RWPE2 (cell line): ENCODE measurements around the gene CPA5.

Experiments
- ATAC-seq: fragments of 200-7000 bp; cut with Tn5 transposase; 3 replicates; pipeline ENCODE4 v1.9.1; 2021; ENCODE audit warnings: low read depth
- DNase-seq: peaks from one replicate; pipeline ENCODE4 v3.0.0-alpha.2; 2020; ENCODE audit warnings: low spot score
- H3K27ac ChIP-seq: fragments of 450-650 bp; 2 replicates; pipeline ENCODE4 v1.5.1; 2017; ENCODE audit warnings: mild to moderate bottlenecking; ENCODE audit not compliant: poor library complexity, severe bottlenecking
- H3K27me3 ChIP-seq: fragments of 250-450 bp; sonication (Bioruptor Pico); 2 replicates; pipeline ENCODE4 v1.5.1; 2021; ENCODE audit warnings: mild to moderate bottlenecking, moderate library complexity; ENCODE audit not compliant: insufficient read depth, poor library complexity, severe bottlenecking
- H3K36me3 ChIP-seq: fragments of 250-450 bp; sonication (Bioruptor Pico); 2 replicates; pipeline ENCODE4 v1.5.1; 2020; ENCODE audit warnings: low read depth, mild to moderate bottlenecking, moderate library complexity
- H3K4me1 ChIP-seq: fragments of 250-450 bp; sonication (Bioruptor Pico); 2 replicates; pipeline ENCODE4 v1.5.1; 2021; ENCODE audit warnings: mild to moderate bottlenecking, moderate library complexity; ENCODE audit not compliant: insufficient read depth, poor library complexity, severe bottlenecking
- H3K4me3 ChIP-seq: fragments of 250-450 bp; sonication (Bioruptor Pico); 2 replicates; pipeline ENCODE4 v1.5.1; 2021; ENCODE audit warnings: mild to moderate bottlenecking, moderate library complexity; ENCODE audit not compliant: severe bottlenecking
- H3K9me3 ChIP-seq: fragments of 250-450 bp; sonication (Bioruptor Pico); 2 replicates; pipeline ENCODE4 v1.5.1; 2021; ENCODE audit warnings: mild to moderate bottlenecking, moderate library complexity; ENCODE audit not compliant: severe bottlenecking
- CTCF ChIP-seq: fragments of 450-650 bp; IDR thresholded peaks from one replicate; pipeline ENCODE4 v1.5.1; 2017; ENCODE audit warnings: mild to moderate bottlenecking, moderate library complexity; ENCODE audit not compliant: poor library complexity, severe bottlenecking

CPA5 gene

GRCh38 chr7:130341882-130342281 lies 2.7 kb upstream of the CPA5 start:
- no peak overlapping the region for H3K27ac ChIP-seq
- no peaks in the 10 kb centered on the region for H3K4me1 ChIP-seq
- no peaks in the 10 kb centered on the region for H3K27me3 ChIP-seq
- ATAC-seq, result no peak
- H3K36me3 ChIP-seq, result no peaks in the 10 kb centered on the region
- no peak for TF ChIP-seq CTCF
- no peak overlapping the region for H3K4me3 ChIP-seq
- no peak for DNase-seq
- no peaks in the 10 kb centered on the region for H3K9me3 ChIP-seq

- H3K27ac ChIP-seq, result no peak overlapping the region
- H3K4me3 ChIP-seq, result no peak overlapping the region
- DNase-seq (no peak), ATAC-seq (no peak)
- H3K4me1 ChIP-seq, result no peaks in the 10 kb centered on the region
- no peaks in the 10 kb centered on the region for H3K27me3 ChIP-seq
- no peaks in the 10 kb centered on the region for H3K36me3 ChIP-seq
- no peaks in the 10 kb centered on the region for H3K9me3 ChIP-seq
- no peak for TF ChIP-seq CTCF
Measured at GRCh38 chr7:130342701-130343380, 1.8 kb upstream of the CPA5 start.

- no peak overlapping the region for H3K4me3 ChIP-seq
- TF ChIP-seq CTCF, result no peak
- no peaks in the 10 kb centered on the region for H3K4me1 ChIP-seq
- H3K27ac ChIP-seq, result no peak overlapping the region
- ATAC-seq (no peak), DNase-seq (no peak)
- H3K9me3 ChIP-seq, result no peaks in the 10 kb centered on the region
- no peaks in the 10 kb centered on the region for H3K27me3 ChIP-seq
- H3K36me3 ChIP-seq, result no peaks in the 10 kb centered on the region
Measured at GRCh38 chr7:130345136-130345535, 520 bp downstream of the CPA5 start.

- Histone ChIP-seq H3K36me3 (no peaks in the 10 kb centered on the region), H3K4me1 (no peaks in the 10 kb centered on the region), H3K9me3 (no peaks in the 10 kb centered on the region), H3K4me3 (no peak overlapping the region), H3K27me3 (no peaks in the 10 kb centered on the region), H3K27ac (no peak overlapping the region)
- no peak for TF ChIP-seq CTCF
- ATAC-seq, result no peak
- no peak for DNase-seq
Measured at GRCh38 chr7:130345725-130346124, 1.1 kb downstream of the CPA5 start.

GRCh38 chr7:130346177-130346905 lies 1.7 kb downstream of the CPA5 start:
- ATAC-seq (no peak), DNase-seq (no peak)
- H3K4me3 ChIP-seq, result no peak overlapping the region
- H3K27me3 ChIP-seq, result no peaks in the 10 kb centered on the region
- H3K36me3 ChIP-seq, result no peaks in the 10 kb centered on the region
- H3K4me1 ChIP-seq, result no peaks in the 10 kb centered on the region
- H3K27ac ChIP-seq, result no peak overlapping the region
- no peaks in the 10 kb centered on the region for H3K9me3 ChIP-seq
- TF ChIP-seq CTCF, result no peak
